Posterior vena cava (tissue), 2 donors: Measurements from ENCODE around the gene GRK4. TPM values are rescaled to one million over a fixed set of nuclear protein-coding genes. Genes with fewer than 3 reads are reported as not detected.
A peak's percentile ranks its signal among the peaks of the same experiment; 100 is the strongest.

Source experiments
- DNase-seq: peaks from one replicate; pipeline ENCODE4 v3.0.0-alpha.2; 2020; ENCODE audit warnings: low spot score
- intact Hi-C, 2 donors: fragments of 100-400 bp; cut with DNase I; formaldehyde crosslinking; loops; one replicate each; pipeline versions ENCODE4 v1.14.1 to v1.14.2; 2022 to 2023
- total RNA-seq, 2 donors: library from RNA; stranded (reverse); fragmentation: NEBNext Ultra II Directional; extraction: Animal tissue kit (Norgen Biotek cat#: 25700); gene quantifications; one replicate each; pipeline ENCODE4 v1.2.1, GENCODE V29; 2021
- donor health status: DM: yes; HTN: yes; CAD: no.
- donor health status: DM: yes; HTN: yes; CAD: no.

The GRK4 gene
- total RNA-seq, 2 donors from 2014 or later: 5.6 to 8.0 TPM

DNA sequence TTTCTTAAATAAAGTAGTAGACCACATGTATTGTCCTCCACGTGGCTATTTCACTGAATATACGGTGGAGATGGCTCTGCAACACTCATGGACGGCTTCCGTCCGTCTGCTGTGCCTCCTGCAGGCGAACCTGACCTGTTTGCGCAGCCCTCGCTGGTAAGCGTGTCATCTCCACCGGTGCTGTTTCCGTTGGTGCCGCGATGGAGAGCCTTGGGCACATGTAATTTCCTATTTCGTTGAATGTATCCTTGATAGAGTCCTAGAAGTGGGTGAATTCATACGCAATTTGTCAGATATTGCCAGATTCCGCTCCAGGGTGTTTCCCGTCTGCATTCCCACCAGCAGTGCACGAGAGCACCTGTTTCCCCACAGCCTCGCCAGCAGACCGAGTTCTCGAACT is 62.5 kb downstream of the GRK4 start:
- intact Hi-C loops: no loop called here
- peak; percentile 64 for DNase-seq

DNA sequence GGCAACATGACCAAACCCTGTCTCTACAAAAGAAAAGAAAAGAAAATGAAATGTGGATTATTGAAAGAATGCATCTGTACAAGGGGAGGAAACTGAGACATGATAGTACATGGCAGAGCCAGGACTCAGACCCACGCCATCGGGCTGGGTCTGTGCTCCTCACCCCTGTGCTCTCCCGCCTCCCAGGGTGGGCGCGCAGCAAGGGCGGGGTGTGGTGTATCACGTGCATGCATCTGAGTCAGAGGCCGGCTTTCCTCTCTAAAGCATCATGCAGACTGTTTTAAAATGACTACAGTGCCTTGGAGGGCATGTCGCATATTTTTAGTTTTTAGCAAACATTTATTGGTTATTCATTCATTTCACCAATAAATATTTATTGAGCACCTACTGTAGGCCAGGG is 63.2 kb downstream of the GRK4 start:
- intact Hi-C loops: no loop called here
- peak; percentile 45 for DNase-seq

DNA sequence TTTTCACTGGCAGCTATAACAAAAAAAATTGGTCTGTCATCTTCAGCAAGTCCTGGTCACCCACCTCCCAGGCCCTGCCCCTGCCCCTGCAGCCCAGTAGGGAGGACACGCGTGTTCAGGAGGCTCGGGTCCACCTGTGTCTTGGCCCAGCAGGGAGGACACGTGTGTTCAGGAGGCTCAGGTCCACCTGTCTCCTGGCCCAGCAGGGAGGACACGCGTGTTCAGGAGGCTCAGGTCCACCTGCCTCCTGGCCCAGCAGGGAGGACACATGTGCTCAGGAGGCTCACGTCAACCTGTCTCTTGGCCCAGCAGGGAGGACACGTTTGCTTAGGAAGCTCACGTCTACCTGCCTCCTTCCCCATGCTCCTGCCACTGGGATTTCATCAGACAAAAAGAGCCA is 66.1 kb downstream of the GRK4 start:
- intact Hi-C loops: no loop called here
- DNase-seq: no peak

DNA sequence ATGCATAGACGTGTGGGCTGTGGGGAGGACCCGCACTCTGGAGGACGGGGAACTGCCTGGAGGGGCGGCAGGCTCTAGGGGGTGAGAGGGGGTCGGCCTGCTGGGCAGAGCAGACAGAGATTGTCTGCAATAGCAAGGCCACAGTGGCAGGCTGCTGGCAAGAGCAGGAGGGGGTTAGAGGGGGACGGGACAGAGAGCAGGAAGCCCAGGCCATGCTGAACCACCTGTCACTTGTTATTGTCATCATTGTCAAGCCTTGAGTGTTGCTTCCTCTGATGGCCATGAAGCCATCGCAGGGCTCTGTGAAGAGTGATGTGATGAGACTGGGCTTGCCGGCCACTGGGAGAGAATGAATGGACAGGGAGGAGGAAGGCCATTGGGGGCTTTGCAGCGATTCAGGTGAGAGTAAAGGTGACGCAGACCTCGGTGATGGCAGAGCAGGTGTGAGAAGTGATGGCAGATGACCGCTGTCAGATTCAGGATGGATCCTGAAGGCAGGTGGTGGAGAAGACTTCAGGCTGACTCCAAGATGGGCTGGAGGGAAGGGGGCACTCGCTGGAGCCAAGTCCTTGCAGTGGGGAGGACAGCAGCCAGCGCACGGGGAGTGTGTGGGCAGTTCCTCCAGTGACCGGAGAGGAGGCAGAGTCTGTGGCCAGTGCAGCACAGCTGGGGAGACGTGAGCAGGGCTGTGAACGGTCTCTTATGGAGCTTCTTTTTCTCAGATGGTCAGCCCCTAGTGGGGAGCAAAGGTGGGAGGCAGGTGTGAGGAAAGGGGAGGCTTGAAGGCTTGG is 67.4 kb downstream of the GRK4 start:
- peak; percentile 58 for DNase-seq
- intact Hi-C loops: loop anchor here in 1 of 2 donors (10.0 kb wide), 2 partner anchors 56 to 266 kb away; no protein-coding TSS in a partner anchor

DNA sequence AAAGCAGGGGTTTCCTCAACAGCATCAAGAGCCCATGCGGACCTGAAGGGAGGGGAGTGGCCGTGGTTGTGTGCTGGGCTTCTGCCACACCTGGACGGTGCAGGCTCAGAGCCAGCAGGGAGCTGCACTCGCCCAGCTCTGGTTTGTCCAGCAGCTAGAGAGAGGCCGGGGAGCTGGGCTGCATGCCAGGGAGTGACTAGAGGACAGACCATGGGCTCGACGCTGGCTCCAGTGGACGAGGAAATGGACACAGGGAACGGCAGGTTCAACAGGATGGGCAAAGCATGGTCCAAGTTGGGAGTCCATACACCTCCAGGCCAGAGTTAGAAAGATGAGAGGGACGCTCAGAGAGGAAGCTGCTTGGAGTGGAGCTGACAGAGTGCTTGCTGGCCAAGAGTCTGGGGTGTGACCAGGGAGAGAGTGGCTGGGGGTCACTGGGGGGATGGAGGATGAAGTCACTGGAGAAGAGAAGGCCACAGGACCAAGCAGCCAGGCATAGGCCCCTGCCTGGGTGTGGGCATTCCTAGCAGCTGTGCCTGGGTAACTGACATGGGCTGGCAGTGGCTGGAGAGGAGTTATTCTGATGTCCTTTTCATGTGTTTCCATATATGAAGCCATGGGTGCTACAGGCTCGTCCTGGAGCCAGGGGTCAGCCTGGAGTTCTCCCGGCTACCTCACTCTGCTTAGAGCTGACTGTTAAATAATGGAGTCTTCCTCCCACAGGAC is 68.1 kb downstream of the GRK4 start:
- peak; percentile 46 for DNase-seq
- intact Hi-C loops: loop anchor here in 1 of 2 donors (10.0 kb wide), 2 partner anchors 57 to 267 kb away; no protein-coding TSS in a partner anchor

DNA sequence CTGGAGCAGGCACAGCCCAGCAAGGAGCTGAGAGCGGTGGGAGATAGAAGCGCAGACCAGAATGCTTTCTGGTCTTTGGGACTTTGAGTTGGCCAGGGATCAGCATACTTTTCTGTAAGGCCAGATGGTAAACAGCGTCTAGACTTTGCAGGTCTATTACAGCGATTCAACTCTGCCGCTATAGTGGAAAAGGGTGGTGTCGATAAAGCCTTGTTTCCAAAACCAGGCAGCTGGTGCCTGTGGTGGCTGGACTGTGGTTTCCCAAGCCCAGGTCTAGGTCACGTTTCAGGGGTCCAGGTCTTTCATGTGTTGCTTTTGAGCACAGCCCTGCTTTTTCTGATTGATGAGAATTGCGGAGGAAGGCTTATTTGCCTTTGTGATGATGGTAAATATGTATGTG is 70.9 kb downstream of the GRK4 start:
- intact Hi-C loops: loop anchor here in 1 of 2 donors (10.0 kb wide), 2 partner anchors 59 to 269 kb away; no protein-coding TSS in a partner anchor

DNA sequence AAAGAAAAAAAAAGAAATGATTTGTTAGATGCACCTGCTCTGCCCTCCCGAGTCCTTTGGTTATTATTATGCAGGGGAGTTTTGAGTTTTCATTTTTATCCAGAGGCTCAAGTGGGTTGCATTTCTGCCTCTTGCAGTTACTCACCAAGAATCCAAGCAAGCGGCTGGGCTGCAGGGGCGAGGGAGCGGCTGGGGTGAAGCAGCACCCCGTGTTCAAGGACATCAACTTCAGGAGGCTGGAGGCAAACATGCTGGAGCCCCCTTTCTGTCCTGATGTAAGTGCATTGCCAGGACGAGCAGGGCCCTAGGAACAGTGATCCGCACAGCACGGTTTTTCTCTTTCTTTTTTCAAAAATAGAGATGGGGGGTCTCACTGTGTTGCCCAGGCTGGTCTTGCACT is 71.9 kb downstream of the GRK4 start:
- intact Hi-C loops: loop anchor here in 1 of 2 donors (10.0 kb wide), 2 partner anchors 60 to 270 kb away; no protein-coding TSS in a partner anchor
- peak; percentile 47 for DNase-seq

More for the DNA sequence above, 70.9 kb downstream of the GRK4 start:
- DNase-seq: peak; percentile 38

DNA sequence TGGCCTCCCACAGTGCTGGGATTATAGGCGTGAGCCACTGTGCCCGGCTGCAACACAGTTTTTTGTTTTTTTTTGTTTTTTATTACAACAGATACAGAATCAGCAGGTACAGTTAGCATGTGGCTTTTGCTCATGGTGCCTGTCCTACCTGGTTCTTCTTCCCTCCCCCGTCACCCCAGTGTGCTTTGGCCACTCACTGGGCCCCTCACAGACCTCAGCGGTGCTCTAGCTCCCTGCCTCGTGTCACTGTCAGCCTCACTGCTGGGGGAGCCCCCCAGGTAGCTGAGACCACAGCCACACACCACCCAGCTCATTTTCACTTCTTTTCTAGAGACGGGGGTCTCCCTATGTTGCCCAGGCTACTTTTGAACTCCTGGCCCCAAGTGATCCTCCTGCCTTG is 72.3 kb downstream of the GRK4 start:
- intact Hi-C loops: loop anchor here in 1 of 2 donors (10.0 kb wide), 2 partner anchors 61 to 271 kb away; no protein-coding TSS in a partner anchor

DNA sequence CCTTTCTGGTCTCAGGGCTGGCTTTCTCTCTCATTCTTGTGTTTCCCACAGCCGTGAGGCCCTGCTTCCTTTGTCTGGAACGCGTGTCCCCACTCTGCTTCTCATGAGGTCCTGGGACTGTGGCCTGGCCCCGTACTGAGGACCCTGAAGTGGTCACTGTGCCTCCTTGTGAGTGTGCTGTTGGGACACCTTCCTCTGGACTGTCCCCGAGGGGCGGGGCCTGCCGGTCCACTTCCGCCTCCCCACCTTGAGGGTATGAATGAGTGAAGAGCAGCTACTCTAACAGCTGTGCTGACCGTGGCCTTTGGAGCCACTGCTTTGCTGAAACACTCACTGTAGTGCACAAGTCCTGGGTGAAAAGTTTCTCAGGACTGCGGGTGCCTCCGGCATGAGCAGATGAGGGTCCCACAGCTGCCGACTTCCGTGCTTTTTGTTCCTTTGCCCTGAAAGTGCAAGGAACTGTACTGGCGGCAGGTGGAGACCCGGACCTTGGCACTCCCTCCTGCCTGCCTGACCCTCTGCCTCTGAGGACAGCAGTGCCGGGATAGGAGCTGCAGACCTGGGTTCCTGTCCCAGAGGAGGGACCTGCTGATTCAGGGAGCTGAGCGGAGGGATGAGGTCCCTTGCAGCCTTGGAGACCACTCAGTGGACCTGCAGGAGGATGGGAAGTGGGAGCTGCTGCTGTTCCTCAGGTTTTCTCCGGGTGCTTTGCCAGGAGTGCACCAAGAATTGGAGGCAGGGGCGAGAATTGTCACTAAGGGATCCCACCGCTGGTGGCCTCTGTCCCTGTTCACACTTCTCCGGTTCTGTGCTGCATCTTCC is 73.0 kb downstream of the GRK4 start:
- intact Hi-C loops: loop anchor here in 1 of 2 donors (10.0 kb wide), 2 partner anchors 62 to 272 kb away; no protein-coding TSS in a partner anchor
- DNase-seq: peak; percentile 74

More for the DNA sequence above, 72.3 kb downstream of the GRK4 start:
- no peak for DNase-seq

DNA sequence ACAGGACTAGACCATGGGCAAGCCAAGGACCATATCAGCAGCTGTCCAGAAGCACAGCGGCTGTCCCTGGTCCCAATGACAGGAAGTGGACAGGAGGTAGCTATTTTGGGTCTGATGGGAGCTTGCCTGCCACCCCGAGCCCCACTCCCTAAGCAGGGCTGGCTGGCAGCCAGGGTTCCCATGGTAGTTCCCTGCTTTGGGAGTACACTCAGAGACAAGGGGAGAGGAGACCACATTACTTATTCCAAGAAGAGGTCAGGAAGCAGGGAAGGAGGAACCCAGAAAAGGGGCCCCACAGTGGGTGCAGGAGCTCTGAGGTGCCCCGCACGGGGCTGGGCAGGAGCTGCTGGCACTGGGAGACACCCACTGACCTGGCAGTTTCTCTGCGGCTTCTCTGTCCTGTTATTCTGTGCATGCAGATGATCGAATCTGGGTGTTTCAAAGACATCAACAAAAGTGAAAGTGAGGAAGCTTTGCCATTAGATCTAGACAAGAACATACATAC is 74.6 kb downstream of the GRK4 start:
- intact Hi-C loops: loop anchor here in 1 of 2 donors (10.0 kb wide), 2 partner anchors 63 to 273 kb away; no protein-coding TSS in a partner anchor
- no peak for DNase-seq

DNA sequence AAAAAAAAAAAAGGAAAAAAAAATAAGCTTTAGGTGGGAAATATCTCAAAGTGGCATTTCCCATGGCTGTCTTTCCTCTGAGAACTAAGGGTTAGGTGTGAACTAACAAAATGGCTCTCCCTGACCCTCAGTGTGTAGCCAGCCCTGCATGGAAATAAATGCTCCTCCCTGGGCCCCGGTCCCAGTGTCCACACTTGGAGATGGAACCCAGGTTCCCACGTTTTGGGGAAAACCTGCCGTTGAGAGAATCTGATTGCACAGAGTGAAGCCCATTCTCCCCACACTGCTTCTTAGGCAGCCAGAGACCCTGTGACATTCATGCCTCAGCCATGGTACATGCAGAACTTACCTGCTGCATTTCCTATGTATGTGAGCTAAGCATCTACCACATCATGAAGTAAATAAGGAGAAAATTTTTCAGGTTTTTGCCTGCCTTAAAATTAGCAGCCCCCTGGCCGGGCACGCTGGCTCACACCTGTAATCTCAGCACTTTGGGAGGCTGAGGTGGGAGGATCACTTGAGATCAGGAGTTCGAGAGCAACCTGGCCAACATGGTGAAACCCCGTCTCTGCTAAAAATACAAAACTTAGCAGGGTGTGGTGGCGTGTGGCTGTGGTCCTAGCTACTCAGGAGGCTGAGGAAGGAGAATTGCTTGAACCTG is 76.5 kb downstream of the GRK4 start:
- DNase-seq: peak; percentile 55
- intact Hi-C loops: loop anchor here in 1 of 2 donors (10.0 kb wide), 2 partner anchors 65 to 275 kb away; no protein-coding TSS in a partner anchor

DNA sequence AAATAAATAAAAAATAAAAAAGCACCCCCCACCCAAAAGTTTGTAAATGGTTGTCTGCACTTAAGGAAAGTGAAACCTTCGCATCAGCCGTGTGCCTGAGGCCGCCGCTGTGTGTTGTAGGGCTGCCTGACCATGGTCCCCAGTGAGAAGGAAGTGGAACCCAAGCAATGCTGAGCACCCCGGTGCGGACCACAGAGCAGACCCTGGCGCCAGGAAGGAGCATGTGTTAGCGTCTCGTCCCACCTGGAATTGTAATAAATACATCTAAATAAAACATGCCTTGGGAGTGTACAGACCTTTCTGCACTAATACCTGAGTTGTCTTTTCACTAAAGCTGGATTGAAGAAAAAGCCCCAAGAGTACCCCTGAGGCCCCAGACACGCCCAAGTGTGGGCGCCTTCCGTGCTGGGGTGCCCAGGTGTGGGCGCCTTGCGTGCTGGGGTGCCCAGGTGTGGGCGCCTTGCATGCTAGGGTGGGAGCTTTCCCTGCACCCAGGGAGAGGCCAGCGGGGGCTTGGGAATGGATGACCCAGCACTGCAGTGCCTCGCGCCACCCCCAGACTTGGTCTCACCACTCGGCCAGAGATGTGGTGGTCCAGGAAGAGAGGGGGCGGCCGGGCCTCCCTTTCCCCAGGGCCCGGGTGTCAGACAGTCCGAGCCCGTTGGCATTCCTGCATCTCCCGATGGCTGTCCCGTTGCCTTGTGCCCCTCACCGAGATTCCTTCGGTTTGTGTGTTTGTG is 77.3 kb downstream of the GRK4 start:
- intact Hi-C loops: no loop called here
- peak; percentile 78 for DNase-seq

DNA sequence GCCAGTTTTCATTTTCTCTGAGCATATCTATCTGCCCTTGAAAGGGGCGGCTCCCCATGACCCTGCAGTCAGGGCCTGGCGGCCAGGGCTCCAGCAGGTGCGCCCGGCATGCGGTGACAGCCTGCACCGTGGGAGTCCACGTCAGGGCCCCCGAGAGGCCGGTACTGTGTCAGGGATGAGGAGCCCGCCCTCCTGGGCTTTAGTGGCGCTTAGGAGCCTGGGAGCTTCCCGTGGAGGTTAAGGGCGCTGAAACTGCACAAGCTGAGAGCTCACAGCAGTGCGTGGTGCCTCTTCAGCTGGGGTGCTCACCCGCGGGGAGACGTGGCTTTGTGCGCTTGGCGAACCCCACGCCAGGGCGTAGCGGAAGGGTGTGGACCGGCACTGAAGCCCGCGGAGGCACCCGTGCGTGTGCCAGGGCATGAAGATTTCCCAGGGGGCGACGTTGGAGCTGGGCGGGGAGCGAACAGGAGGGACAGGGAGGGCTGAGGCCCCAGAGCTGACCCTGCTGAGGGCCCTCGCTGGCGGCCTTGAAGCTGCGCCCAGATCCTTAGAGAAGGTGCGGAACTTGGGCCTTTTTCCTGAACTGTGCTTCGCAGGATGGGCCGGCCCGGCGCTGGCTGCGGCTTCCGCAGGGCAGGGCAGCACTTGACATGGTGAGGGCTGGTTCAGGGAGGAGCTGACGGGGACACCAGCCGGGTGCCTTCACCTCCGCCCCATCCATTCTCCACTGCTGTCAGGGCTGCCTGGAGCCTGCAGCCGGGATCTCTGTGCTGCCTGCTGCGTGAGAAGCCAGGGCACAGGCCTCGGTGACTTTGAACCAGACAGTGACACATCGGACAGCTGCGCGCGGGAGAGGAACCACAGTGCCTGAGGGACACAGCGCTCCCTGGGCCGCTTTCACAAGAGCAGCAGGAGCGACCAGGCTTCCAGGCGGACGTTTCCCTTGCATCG is 78.1 kb downstream of the GRK4 start:
- intact Hi-C loops: no loop called here
- peak; percentile 93 for DNase-seq

DNA sequence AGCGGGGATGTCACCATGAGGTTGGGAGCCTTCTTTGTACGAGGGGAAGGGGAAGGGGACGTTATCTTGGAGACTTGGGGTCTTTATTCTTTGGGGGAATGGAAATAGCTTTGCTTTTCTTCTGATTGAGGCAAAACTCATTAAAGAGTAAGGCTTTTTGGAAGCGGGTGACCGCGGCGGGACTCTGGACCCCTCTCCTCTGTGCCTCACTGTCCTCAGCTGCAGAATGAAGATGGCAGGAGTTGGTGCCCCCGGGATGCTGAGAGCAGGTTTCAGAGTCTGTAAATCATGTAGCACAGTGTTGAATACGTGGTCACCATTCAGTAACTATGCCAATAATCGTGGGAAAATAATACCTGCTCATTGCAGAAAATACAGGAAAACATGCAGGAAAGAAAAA is 78.9 kb downstream of the GRK4 start:
- DNase-seq: no peak
- intact Hi-C loops: no loop called here

DNA sequence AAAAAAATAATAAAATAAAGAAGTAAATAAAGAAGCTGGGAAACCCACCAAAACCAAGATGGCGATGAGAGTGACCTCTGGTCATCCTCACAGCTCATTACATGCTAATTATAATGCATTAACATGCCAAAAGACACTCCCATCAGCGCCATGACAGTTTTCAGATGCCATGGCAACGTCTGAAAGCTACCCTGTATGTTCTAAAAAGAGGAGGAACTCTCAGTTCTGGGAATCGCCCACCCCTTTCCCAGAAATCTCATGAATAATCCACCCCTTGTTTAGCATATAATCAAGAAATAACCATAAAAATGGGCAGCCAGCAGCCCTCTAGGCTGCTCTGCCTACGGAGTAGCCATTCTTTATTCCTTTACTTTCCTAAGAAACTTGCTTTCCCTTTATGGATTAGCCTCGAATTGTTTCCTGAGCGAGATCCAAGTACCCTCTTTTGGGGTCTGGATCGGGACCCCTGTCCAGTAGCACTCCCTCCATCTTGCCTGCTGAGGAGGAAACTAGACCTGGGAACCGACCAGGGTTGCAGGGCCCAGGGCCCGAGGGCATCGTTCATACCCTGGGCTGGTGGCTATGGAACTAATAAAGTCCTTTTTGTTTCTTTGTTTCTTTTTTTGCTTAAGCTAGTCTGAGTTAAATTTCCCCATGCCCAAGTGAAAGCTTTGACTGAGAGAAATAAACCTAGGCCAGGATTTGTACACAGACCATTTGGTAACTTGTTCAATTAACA is 80.1 kb downstream of the GRK4 start:
- intact Hi-C loops: no loop called here
- no peak for DNase-seq
